ENCODE measurements around the gene TTC22.

Gene TTC22

GRCh38 chr1:54772951-54773350 is 28.2 kb downstream of the TTC22 start:
- Histone ChIP-seq H3K4me3 (no peak overlapping the region), H4K20me1 (no peaks in the 10 kb centered on the region), H3K27me3 (no peaks in the 10 kb centered on the region), H3K4me2 (no peak overlapping the region), H3K4me1 (no peaks in the 10 kb centered on the region), H3K27ac (no peak overlapping the region), H3K36me3 (no peaks in the 10 kb centered on the region), H3K9me3 (no peaks in the 10 kb centered on the region), H3K9ac (no peak overlapping the region)
- TF ChIP-seq Cebpa-rat (IDR thresholded peaks at IDR 0.05) = no peak

DNA sequence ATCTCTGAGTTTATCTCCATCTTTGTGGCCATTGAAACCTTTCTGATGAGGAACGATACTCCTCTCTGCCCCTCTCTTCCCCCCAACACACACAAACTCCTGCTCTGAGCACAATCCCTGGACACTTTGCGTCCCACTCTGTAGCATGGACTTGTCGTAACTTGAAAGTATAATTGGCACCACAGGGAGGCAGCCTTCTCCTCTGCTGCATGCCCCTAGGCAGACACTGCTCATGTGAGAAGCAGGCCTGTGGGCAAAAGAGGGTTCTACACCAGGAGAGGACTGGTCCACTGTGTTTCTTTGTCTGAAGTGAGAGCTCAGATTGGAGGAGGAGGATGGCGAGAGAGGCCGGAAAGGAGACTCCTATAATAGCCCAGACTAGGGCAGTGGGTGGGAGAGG is 33.0 kb downstream of the TTC22 start:
- no peak for TF ChIP-seq Cebpa-rat (IDR thresholded peaks at IDR 0.05)
- H4K20me1 ChIP-seq = no peaks in the 10 kb centered on the region
- no peak overlapping the region for H3K9ac ChIP-seq

GRCh38 chr1:54767526-54767925 is 33.6 kb downstream of the TTC22 start:
- Histone ChIP-seq H3K9ac (no peak overlapping the region), H3K4me3 (no peak overlapping the region), H3K27me3 (no peaks in the 10 kb centered on the region), H3K4me2 (no peak overlapping the region), H3K4me1 (peaks cover 21% of the 10 kb centered on the region), H3K9me3 (no peaks in the 10 kb centered on the region), H3K36me3 (no peaks in the 10 kb centered on the region), H3K27ac (no peak overlapping the region), H4K20me1 (no peaks in the 10 kb centered on the region)
- no peak for TF ChIP-seq Cebpa-rat (IDR thresholded peaks at IDR 0.05)

More for the DNA sequence above, 33.0 kb downstream of the TTC22 start:
- H3K9me3 ChIP-seq = no peaks in the 10 kb centered on the region
- peaks cover 17% of the 10 kb centered on the region for H3K4me1 ChIP-seq
- H3K36me3 ChIP-seq = no peaks in the 10 kb centered on the region
- no peaks in the 10 kb centered on the region for H3K27me3 ChIP-seq
- no peak overlapping the region for H3K4me3 ChIP-seq
- no peak overlapping the region for H3K27ac ChIP-seq
- H3K4me2 ChIP-seq = no peak overlapping the region

DNA sequence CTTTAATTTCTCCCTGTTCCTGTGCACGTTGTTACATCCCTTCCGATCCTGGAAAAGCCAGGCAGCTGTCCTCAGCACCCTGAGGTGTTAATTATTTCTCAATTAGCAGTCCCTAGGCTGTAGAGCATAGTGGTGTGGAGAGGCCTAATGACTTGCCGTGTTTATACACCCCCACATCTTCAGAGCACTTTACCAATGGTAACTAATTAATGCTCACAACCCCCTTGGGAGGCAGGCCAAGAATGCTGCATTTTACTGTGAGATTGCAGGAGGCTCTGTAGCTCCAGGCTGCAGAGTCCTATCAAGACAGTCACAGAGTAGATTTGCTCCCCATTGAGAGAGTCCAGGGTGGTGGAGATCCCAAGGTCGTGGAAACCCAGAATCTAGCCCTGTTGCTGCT is 34.4 kb downstream of the TTC22 start:
- H3K36me3 ChIP-seq = no peaks in the 10 kb centered on the region
- H3K4me1 ChIP-seq = peaks cover 21% of the 10 kb centered on the region
- no peak overlapping the region for H3K27ac ChIP-seq
- no peak overlapping the region for H3K9ac ChIP-seq
- H3K9me3 ChIP-seq = no peaks in the 10 kb centered on the region
- no peak overlapping the region for H3K4me2 ChIP-seq
- no peak overlapping the region for H3K4me3 ChIP-seq
- no peak for TF ChIP-seq Cebpa-rat (IDR thresholded peaks at IDR 0.05)
- H4K20me1 ChIP-seq = no peaks in the 10 kb centered on the region
- no peaks in the 10 kb centered on the region for H3K27me3 ChIP-seq

DNA sequence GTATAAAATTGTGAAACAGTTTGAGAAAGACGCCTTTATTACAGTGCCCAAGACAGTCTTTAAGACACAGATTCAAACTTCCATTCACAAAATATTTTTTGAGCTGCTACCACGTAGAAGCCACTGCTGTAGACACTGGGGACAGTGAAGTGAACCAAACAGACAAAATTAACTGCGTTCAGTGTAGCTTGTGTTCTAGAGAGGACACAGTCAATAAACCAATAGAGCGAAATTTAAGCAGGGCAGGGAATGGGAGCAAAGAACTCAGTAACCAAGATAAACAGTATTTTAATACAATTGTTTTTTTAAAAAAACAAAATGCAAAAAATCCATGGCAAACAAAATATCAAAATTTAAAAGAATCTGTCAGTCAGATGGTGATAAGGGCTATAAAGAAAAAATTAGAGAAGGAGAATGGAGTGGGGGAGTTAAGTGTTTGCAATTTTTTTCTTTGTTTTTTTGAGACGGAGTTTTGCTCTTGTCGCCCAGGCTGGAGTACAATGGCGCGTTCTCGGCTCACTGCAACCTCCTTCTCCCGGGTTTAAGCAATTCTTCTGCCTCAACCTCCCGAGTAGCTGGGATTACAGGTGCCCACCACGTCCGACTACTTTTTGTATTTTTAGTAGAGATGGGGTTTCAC is 36.1 kb downstream of the TTC22 start:
- H3K4me3 ChIP-seq = peak overlapping the region; percentile 83
- H3K9me3 ChIP-seq = no peaks in the 10 kb centered on the region
- H3K27me3 ChIP-seq = no peaks in the 10 kb centered on the region
- no peaks in the 10 kb centered on the region for H4K20me1 ChIP-seq
- no peak for TF ChIP-seq Cebpa-rat (IDR thresholded peaks at IDR 0.05)
- no peaks in the 10 kb centered on the region for H3K36me3 ChIP-seq
- H3K9ac ChIP-seq = no peak overlapping the region
- H3K4me1 ChIP-seq = peaks cover 21% of the 10 kb centered on the region
- H3K27ac ChIP-seq = no peak overlapping the region
- H3K4me2 ChIP-seq = peak overlapping the region; percentile 67

DNA sequence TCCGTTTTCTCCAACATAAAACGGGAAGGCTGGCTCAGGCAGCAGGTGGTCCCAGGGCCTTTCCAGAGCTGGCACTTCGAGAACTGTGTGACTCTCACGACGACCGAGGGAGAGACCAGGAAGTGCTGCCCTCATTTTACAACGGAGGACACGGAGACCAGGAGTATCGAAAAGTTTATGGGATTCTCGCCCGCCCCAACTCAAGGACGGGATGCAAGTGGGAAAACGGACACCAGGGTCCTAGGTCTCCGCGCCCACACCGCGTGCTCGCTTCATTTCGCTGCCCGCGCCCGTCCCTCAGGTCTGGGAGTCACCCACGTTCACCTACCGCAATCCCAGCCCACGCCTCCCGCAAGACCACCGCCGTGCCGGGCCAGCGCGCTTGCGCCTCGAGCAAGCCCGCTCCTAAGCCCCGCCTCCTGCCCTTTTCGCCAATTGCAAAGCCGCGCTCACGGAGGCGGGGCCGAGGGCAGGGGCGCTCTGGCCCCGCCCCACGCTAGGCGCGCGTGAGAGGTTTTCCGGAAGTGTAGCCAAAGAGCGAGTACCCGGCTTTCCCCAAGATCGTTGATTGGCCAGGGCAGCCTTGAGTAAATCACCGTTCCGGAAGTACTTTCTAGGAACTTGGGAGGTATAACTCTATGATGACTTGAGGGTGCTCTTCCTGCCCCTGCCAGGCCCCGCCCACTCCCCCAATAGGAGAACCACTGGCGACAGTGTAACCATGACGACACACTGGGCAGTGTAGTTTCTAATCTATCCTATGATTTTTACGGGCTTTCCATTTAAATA is 36.8 kb downstream of the TTC22 start, which contains the start of gene PARS2:
PARS2 (minus strand) TSS at position 391 of the 789 bp plus-strand sequence. CDS start 5,362 bp downstream, outside the sequence.
- Histone ChIP-seq H3K4me1 (peaks cover 21% of the 10 kb centered on the region), H3K36me3 (peaks cover under 1% of the 10 kb centered on the region; the same call in 1 of the 2 replicates), H3K27ac (peak within 1 kb of the TSS; percentile 84), H3K9me3 (no peaks in the 10 kb centered on the region), H3K9ac (peak within 1 kb of the TSS; percentile 86), H4K20me1 (no peaks in the 10 kb centered on the region), H3K4me3 (peak within 1 kb of the TSS; percentile 83), H3K27me3 (no peaks in the 10 kb centered on the region), H3K4me2 (peak within 1 kb of the TSS; percentile 76)
- TF ChIP-seq Cebpa-rat (IDR thresholded peaks at IDR 0.05) = no peak

- peaks cover 6% of the 10 kb centered on the region; the same call in 1 of the 2 replicates for H3K36me3 ChIP-seq
- peak overlapping the region; percentile 76 for H3K4me2 ChIP-seq
- H4K20me1 ChIP-seq = no peaks in the 10 kb centered on the region; the same call in 1 of the 2 replicates
- no peak for TF ChIP-seq Cebpa-rat (IDR thresholded peaks at IDR 0.05)
- peak overlapping the region; percentile 84 for H3K27ac ChIP-seq
- H3K9me3 ChIP-seq = no peaks in the 10 kb centered on the region
- peak overlapping the region; percentile 83 for H3K4me3 ChIP-seq
- H3K9ac ChIP-seq = peak overlapping the region; percentile 86
- no peaks in the 10 kb centered on the region for H3K27me3 ChIP-seq
- H3K4me1 ChIP-seq = peaks cover 21% of the 10 kb centered on the region
These were observed 37.3 kb downstream of the TTC22 start for GRCh38 chr1:54763816-54764132.

- Histone ChIP-seq H3K4me3 (no peak overlapping the region), H3K9ac (no peak overlapping the region), H3K36me3 (peaks cover 34% of the 10 kb centered on the region), H3K4me1 (peaks cover 12% of the 10 kb centered on the region), H3K9me3 (no peaks in the 10 kb centered on the region), H3K4me2 (no peak overlapping the region), H3K27me3 (no peaks in the 10 kb centered on the region), H4K20me1 (no peaks in the 10 kb centered on the region; the same call in 1 of the 2 replicates), H3K27ac (no peak overlapping the region)
- TF ChIP-seq Cebpa-rat (IDR thresholded peaks at IDR 0.05) = no peak
These were observed 42.3 kb downstream of the TTC22 start for GRCh38 chr1:54758678-54759348.

GRCh38 chr1:54757833-54758232 is 43.3 kb downstream of the TTC22 start:
- H3K36me3 ChIP-seq = peaks cover 34% of the 10 kb centered on the region
- H4K20me1 ChIP-seq = no peaks in the 10 kb centered on the region; the same call in 1 of the 2 replicates
- H3K9ac ChIP-seq = no peak overlapping the region
- no peak overlapping the region for H3K4me2 ChIP-seq
- no peak overlapping the region for H3K27ac ChIP-seq
- peaks cover 2% of the 10 kb centered on the region; the same call in 1 of the 2 replicates for H3K4me1 ChIP-seq
- H3K9me3 ChIP-seq = no peaks in the 10 kb centered on the region
- H3K4me3 ChIP-seq = no peak overlapping the region
- no peaks in the 10 kb centered on the region for H3K27me3 ChIP-seq
- no peak for TF ChIP-seq Cebpa-rat (IDR thresholded peaks at IDR 0.05)
